Iris pigment epithelial cell (primary cell): ENCODE data around the gene TMEM40.
A peak's percentile ranks its signal among the peaks of the same experiment; 100 is the strongest.
"Not testable (repeated sequence)": the region's sequence is repeated elsewhere in the genome, so short reads cannot be mapped to it uniquely, and the experiment has no call there.

Source experiments
- DNase-seq: peaks from one replicate; pipeline ENCODE4 v3.0.0-alpha.2; 2011; ENCODE audit warnings: low read depth

The TMEM40 gene

GRCh38 chr3:12719541-12719940, 39.5 kb downstream of the TMEM40 start:
- no peak for DNase-seq

DNA sequence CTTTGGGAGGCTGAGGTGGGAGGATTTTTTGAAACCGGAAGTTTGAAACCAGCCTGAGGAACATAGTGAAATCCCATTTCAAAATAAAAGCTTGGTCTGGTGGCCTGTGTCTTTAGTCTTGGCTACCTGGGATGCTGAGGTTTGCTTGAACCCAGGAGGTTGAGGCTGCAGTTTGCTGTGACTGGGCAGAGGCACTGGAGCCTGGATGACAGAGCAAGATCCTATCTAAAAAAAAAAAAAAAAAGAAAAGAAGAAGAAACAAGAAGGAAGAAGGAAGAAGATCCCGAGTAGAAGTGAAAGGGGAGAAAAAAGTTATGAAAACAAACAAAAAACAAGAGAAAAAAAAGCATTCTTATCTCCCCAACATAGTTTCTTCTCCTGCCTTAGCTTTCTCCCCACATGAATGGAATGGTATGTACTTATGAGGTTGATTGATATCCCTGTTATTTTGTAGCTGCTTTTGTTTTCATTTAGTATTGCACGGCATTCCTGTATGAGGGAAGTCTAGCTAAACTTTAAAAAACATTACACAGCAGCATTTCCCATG, 42.4 kb downstream of the TMEM40 start:
- DNase-seq, result peak; percentile 73

- DNase-seq, result no peak
Measured at GRCh38 chr3:12714278-12714677, 44.8 kb downstream of the TMEM40 start.

- no peak for DNase-seq
Measured at GRCh38 chr3:12710062-12710461, 49.0 kb downstream of the TMEM40 start.

DNA sequence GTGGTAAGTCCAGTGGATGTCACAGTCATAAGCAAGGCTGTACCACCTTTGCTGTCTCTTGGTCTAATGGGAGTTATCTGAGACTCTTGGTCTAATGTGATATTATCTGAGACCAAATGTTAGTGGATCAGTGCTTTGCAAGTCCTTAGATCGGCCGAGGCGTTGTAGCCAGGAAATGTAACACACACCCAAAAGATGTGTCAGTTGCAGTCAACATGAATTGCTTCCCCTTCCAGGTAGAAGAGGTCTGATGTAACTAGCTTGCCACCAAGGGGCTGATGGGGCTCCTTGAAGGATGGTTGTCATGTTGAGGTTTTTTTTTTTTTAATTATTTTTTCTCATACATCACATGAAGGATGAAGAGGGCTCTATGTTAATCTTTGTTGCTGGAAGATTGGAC, 49.7 kb downstream of the TMEM40 start:
- no peak for DNase-seq

DNA sequence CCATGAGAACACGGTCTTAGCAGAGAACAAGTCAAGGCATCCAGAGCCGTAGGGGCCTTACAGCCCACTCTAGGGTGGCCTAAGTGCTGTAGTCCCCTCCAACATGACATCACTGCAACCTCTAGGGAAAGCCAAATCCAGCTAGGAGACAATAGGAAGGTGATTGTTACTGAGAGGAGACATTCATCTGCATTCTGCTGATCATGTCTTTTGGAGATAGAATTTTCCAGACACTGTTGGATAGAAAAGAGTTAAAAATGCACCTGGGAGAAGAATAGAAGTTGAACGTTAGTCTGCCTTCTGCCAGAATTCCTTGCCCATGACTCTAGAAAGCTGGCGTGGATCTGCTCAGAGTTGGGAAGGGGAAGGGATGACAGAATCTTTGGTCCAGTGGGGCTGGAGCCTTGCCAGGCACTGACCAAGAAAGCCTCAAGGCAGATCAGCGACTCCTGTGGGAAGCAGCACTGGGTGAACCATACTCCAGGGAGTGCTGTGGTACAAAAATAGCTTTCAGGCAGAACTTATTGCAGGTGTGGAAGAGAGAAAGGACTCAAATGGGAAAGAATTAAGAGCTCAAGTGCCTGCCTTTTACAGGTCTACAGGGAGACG, 50.4 kb downstream of the TMEM40 start:
- peak; percentile 73 for DNase-seq

GRCh38 chr3:12707449-12707848, 51.6 kb downstream of the TMEM40 start:
- DNase-seq, result peak; percentile 68

DNA sequence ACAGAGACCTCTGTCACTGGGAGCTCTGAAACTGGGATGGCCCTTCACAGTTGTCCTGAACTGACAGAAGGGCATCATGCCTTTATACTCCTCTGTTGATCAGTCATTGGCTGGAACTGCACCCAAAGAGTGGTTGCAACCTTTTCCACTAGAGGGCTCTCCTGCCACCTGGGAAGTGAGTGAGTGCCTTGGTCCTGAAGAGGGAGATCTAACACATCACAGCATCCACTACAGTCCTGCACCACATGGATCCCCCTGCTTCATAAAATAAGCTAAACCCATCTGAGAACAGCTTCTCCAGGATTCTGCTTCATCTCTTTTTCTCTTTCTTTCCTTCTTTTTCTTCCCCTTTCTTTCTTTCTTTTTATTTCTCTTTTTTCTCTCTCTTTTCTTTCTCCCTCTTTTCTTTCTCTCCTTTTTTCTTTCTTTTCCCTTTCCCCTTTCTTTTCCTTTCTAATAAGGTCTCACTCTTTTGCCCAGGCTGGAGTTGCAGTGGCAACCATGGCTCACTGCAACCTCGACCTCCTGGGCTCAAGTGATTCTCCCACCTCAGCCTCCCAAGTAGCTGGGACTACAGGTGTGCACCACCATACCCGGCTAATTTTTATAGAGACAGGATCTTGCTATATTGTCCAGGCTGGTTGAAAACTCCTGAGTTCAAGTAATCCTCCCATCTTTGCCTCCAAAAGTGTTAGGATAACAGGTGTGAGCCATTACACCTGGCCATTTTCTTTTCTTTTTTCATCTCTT, 52.4 kb downstream of the TMEM40 start:
- DNase-seq, result peak; percentile 78

- no peak for DNase-seq
Measured at GRCh38 chr3:12705981-12706380, 53.1 kb downstream of the TMEM40 start.

DNA sequence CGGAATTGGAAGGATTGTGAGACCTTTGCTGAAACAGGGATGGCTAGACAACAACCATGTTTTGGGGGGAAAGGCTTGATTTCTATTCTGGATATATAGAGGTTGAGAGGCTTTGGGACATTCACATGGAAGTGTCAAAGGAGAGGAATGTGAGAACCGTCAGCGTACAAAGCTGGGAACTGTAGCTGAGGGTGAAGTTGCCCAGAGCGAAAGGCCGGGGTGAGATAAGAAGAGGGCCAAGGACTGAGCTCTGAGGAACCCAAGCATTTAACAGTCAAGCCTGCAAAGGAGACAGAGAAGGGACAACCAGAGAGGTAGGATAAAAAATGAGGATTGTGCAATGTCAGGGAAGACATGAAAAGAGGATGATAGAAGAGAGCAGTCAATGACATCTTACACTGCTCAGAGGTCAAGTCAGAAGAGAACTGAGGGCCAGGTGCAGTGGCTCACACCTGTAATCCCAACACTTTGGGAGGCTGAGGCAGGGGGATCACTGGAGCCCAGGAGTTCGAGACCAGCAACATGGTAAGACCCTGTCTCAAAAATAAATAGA, 53.6 kb downstream of the TMEM40 start:
- no peak for DNase-seq

DNA sequence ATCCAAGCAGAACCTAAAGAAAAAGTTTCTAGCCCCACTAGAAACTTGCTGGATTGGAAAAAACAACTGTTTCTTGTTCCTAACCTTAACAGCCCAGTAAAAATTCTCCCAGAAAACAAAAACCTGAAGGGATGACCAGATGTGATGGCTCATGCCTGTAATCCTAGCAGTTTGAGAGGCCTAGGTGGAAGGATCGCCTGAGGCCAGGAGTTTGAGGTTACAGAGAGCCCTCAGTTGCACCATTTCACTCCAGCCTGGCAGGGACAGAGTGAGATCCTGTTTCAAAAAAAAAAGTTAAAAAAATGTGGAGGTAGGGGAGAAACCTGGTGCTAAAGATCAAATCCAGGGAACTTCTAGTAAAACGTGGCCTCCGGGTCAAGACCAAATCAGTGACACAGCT, 56.6 kb downstream of the TMEM40 start:
- DNase-seq, result no peak

GRCh38 chr3:12701601-12702000, 57.5 kb downstream of the TMEM40 start:
- DNase-seq, result not testable (repeated sequence)

DNA sequence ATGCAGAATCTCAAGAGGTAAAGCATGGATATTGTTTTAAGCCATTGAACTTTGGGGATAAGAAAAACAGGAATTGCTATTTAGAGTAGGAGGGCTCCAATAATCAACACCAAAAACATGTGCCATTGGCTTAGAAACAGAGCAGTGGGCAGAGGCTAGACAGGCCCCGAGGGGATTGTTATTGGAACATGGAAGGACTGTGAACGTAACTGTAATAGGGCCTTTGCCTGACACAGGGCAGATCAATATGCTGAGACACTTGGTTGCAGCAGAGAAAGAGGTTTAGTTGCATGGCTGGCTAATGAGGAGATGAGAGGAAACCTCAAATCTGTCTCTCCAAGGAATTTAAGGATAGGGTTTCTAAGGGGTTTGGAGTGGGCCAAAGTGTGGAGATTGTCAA, 58.3 kb downstream of the TMEM40 start:
- DNase-seq, result no peak

- no peak for DNase-seq
Measured at GRCh38 chr3:12695916-12696315, 63.1 kb downstream of the TMEM40 start.

GRCh38 chr3:12695112-12695511, 63.9 kb downstream of the TMEM40 start:
- DNase-seq, result no peak

DNA sequence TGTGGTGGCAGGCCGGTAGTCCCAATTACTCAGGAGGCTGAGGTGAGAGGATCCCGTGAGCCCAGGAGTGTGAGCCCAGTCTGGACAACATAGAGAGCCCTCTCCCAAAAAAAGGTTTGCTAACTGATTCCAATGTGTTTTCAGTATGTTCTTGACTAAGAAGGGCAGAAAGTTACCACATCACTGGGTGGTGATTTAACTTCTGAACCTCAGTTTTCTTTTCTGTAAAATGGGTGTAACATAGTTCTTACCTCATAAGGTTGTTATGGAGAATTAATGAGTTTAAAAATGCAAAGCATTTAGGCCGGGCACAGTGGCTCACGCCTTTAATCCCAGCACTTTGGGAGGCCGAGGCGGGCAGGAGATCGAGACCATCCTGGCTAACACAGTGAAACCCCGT, 66.6 kb downstream of the TMEM40 start:
- no peak for DNase-seq

- DNase-seq, result peak; percentile 11
Measured at GRCh38 chr3:12689997-12690711, 68.9 kb downstream of the TMEM40 start.

- no peak for DNase-seq
Measured at GRCh38 chr3:12687948-12688347, 71.1 kb downstream of the TMEM40 start.

DNA sequence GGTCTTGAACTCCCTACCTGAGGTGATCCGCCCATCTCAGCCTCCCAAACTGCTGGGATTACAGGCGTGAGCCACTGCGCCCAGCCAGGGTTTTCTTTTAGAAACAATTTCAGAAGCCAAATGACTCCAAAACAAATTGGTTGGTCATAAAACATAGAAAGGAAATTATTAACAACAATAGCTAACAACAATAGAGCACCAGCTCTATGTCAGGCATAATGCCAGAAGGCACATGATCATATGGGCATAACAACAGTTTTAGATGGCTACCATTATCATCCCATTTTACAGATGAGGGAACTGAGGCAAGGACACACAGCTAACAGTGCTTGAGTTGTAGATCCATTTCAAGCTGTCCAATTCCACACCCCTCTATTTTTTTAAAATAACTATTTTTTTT, 73.0 kb downstream of the TMEM40 start:
- DNase-seq, result no peak
